Stimulated activated CD8-positive, alpha-beta memory T cell treated with anti-CD3 and anti-CD28 coated beads, Interleukin-15, amount 100 ng/mL, for 24 hours (primary cell): Measurements from ENCODE around the gene ARL17B.
"Not testable (repeated sequence)": the region's sequence is repeated elsewhere in the genome, so short reads cannot be mapped to it uniquely, and the experiment has no call there.

Experiments
- DNase-seq: peaks from one replicate; pipeline ENCODE4 v3.0.0-alpha.2; 2020; ENCODE audit warnings: low read depth

ARL17B gene

GRCh38 chr17:46290906-46291546 is 70.5 kb downstream of the ARL17B start:
- DNase-seq, result not testable (repeated sequence)

DNA sequence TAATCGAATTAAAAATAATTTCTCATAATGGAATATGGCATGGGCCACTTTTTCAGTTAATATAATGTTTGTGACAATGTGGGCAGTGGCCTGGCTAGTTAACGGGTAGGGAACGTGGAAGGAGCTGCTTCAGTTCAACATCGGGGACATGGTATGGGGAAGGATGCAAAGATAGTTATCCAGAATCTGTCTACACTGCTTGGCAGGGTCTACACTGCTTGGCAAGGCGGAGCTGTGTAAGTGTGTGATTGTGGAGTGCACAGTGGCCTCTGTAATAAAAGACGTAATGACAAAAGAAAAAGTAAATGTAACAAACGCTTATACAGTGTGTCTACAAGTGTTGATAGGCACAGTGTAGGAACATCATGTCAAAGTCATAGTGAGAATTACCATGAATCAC is 74.0 kb downstream of the ARL17B start:
- not testable (repeated sequence) for DNase-seq

- DNase-seq, result not testable (repeated sequence)
Measured at GRCh38 chr17:46286764-46287221, 74.8 kb downstream of the ARL17B start.

DNA sequence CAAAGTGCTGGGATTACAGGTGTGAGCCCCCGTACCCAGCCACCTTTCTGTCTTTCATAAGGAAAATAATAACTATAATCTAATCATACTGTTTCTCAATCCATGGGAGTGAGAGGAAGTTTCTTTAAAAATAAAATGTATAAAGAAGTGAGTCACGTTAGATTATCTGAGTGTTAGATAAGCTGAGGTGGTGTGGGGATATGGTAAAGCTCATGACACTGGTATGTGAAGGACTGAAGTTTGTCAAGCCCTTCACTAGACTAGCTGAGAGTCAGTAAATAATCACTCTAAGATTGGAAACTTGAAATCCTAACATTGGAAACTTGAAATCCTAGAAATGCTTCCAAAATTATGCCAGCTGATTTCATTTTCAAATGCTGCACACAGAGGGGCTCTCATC is 76.1 kb downstream of the ARL17B start:
- DNase-seq, result not testable (repeated sequence)

- DNase-seq, result not testable (repeated sequence)
Measured at GRCh38 chr17:46284467-46284866, 77.1 kb downstream of the ARL17B start.

- DNase-seq, result not testable (repeated sequence)
Measured at GRCh38 chr17:46282635-46283034, 78.9 kb downstream of the ARL17B start.

GRCh38 chr17:46281336-46281735 is 80.2 kb downstream of the ARL17B start:
- DNase-seq, result not testable (repeated sequence)

DNA sequence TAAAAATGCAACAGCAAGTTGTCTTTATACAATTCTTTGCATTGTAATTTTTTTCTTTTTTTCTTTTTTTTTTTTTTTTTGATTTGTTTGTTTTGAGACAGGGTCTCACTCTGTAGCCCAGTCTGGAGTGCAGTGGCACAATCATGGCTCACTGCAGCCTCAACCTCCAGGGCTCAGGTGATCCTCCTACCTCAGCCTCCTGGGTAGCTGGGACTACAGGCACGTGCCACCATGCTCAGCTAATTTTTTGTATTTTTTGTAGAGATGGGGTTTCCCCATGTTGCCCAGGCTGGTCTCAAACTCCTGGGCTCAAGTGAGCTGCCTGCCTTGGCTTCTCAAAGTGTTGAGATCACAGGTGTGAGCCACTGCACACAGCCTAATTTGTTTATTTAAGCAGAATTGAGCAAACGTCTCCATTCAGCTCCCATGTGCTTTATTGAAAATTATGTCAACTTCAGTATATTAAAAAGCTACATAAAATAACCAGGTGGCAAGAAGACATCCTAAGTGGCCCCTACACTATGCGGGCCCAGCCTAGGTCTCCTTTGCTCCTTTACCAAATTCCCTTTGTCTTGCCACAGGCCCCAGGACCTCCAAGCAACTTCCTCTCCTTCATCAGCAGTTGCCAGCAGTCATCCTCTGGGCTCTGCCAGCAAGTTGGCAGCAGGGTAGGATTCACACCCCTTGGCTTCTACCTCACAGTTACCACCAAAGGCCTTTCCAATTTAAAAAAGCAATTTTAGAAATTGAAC is 84.7 kb downstream of the ARL17B start:
- DNase-seq, result not testable (repeated sequence)

DNA sequence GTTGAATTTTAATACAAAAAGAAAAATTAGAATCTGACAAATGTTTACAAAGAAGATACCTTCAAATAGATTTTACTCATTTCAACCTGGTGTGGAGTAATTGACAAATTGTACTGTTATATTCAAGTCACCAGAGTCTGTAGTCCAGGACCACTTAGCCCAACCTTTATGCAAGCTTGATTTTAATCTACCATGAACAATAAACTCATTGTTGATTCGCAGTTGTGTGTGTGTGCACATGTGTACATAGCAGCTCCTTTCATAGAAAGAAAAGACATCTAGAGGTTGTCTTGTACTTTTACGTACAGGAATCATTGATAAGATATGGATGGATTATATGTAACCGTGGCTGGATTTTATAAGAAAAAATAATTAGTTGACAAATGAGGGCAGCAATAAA is 87.3 kb downstream of the ARL17B start:
- DNase-seq, result no peak

DNA sequence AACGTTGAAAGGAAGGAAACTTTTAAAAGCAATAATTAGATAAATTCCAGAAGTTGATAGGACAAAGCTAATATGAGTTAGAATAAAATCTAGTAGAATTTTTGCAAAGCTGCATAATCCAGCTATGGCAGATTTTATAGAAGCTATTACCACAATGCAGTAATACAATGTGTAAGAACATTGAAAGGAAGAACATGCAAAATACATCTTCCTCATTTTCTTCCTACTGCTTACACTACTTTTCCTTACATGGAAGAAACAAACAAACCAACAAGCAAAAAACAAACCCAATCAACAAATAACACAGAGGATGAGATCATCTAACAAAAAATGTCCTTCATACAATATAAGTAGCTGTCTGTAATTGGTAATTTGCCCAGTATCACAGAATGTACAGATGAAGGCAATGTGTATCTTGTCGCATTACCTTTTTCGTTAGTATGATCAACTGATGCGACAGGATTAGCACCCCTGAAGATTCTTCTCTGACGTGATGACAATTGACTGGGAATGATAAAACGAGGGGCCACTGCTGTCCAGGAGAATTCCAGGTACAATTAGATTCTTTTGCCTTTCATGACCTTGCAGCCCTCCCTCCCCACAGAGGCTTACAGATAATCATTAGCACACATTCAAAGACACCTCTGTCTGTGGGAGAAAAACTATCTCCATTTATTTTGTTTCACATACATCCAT is 87.9 kb downstream of the ARL17B start:
- DNase-seq, result no peak

DNA sequence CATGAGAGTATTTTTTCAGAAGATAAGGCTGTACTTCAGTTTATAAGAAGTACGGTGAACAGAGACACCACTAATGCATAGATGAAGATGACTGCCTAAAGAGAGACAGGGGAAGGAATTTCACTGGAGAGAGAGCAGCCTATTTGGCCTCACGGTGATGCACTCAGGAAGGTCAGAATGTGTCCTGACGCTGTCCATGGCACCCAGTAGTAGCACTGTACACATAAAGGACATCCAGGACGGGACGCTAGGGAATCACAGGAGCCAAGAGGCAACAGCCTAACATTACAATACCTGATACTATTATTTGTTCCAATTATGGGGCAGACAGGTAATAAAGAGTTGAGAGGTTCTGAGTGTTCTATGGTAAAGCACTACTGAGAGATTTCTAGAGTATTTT is 91.5 kb downstream of the ARL17B start:
- no peak for DNase-seq

- peak; percentile 79 for DNase-seq
Measured at GRCh38 chr17:46266656-46267544, 94.7 kb downstream of the ARL17B start.

DNA sequence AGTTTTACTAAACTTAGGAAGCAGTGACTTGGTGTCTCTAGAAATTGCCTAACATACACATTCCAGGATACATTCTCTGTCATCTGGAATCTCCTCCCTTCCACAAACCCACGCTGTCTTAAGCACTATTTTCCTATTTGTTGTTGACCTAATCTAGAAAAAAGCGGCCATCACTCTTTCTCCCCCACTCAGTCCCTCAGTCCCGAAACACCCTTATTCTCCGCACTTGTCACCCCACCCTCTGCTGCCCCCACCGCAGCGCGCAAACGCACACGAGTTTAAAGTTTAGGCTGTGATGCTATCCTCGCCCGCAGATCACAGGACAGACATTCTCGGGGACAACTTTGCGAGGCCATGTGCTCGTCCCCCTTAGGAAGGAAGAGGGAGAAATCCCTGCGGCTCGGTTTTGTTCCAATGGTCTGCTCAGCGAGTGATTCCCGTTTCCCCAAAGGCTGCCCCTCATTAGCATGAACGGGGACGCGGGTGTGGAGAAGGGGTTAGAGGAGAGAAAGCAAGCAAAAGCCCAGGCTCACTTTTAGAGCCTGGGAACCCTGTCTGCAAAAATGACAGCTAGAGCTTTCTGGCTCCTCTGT is 95.4 kb downstream of the ARL17B start:
- DNase-seq, result not testable (repeated sequence)

DNA sequence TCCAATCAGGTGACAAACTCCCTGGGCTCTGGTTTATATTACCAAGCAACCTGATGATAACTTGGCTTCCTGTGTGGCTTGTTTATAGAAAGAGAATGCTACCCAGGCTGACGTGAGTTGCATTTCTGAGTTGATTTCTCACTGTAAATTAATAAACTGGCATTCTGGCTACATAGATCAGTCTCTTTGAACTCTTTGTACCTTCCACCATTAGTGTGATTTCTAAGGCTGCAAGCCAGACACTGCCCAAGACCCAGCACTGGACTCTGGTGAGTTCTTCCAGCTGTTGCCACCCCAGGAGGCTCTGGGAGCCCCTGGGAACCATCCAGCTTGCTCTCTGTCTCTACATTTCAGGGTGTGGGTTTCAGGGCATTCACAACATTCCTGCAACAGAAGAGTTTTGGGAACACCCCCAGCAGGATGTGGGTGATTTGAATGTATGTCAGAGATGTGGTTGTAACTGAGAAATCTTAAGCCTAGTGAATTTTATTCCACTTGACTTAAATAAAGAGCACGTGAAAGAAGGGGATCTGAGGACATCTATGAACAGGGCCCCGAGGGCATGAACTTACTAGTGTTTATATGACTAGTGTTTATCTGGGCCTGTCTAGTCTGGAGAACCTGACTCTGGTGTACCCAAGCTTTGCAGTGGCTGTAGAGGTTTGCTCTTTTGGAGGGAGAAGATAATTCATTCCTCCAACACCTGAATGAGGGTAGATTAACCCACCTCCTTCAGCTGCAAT is 96.9 kb downstream of the ARL17B start:
- no peak for DNase-seq

- DNase-seq, result no peak
Measured at GRCh38 chr17:46262271-46262670, 99.3 kb downstream of the ARL17B start.

GRCh38 chr17:46259845-46260661 is 101.5 kb downstream of the ARL17B start:
- DNase-seq, result not testable (repeated sequence)

GRCh38 chr17:46256369-46256768 is 105.2 kb downstream of the ARL17B start:
- DNase-seq, result not testable (repeated sequence)

DNA sequence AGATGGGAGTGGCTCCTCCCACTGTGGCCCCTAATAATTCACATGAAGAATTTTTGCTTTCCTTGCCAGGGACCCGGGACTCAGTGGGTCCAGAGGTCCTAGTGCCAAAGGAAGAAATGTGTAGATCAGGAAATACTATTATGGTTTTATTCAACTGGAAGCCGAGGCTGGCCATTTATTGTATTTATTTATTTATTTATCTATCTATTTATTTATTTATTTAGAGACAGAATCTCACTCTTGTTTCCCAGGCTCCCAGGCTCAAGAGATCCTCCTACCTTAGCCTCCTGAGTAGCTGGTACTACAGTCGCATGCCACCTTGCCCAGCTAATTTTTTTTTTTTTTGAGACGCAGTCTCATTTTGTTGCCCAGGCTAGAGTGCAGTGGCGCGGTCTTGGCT is 107.4 kb downstream of the ARL17B start:
- DNase-seq, result not testable (repeated sequence)

DNA sequence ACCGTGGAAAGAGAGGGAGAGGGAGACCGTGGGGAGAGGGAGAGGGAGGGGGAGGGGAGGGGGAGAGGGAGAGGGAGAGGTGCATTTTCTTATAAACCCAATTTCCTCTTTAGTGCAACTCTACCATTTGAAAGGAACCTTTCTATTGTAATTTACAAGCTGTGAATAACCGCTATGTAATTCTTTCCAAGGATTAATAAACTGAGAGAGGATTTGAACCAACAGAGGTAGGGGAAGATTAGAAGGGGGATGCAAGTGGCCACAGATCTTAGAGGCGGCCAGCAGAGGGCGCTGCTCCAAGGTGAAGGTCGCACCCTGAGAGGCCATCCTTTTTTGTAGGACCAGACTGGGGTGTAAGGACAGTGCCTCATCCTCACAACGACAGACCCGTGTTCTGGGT is 107.8 kb downstream of the ARL17B start:
- peak; percentile 73 for DNase-seq

- DNase-seq, result not testable (repeated sequence)
Measured at GRCh38 chr17:46252804-46253203, 108.8 kb downstream of the ARL17B start.
